ENCODE measurements around the gene LY6G6D.

Gene LY6G6D

GRCh38 chr6:31765910-31766794 is 51.0 kb downstream of the LY6G6D start:
- H3K36me3 ChIP-seq (ENCODE audit: control insufficient read depth, insufficient read depth, low read length) = no peaks in the 10 kb centered on the region
- peak overlapping the region; percentile 36 for H3K9ac ChIP-seq (ENCODE audit: low read length)
- no peaks in the 10 kb centered on the region for H3K27me3 ChIP-seq (ENCODE audit: control insufficient read depth, insufficient read depth, low read length)
- no peak overlapping the region for H3K4me3 ChIP-seq (ENCODE audit: low read length)
- H3K9me3 ChIP-seq (ENCODE audit: control insufficient read depth, low read length) = no peaks in the 10 kb centered on the region
- H3K4me1 ChIP-seq (ENCODE audit: control insufficient read depth, insufficient read depth, low read length) = peaks cover 13% of the 10 kb centered on the region

GRCh38 chr6:31767096-31767645 is 52.0 kb downstream of the LY6G6D start:
- H3K27me3 ChIP-seq (ENCODE audit: control insufficient read depth, insufficient read depth, low read length) = no peaks in the 10 kb centered on the region
- H3K9ac ChIP-seq (ENCODE audit: low read length) = no peak overlapping the region
- no peaks in the 10 kb centered on the region for H3K36me3 ChIP-seq (ENCODE audit: control insufficient read depth, insufficient read depth, low read length)
- H3K9me3 ChIP-seq (ENCODE audit: control insufficient read depth, low read length) = no peaks in the 10 kb centered on the region
- H3K4me1 ChIP-seq (ENCODE audit: control insufficient read depth, insufficient read depth, low read length) = peaks cover 7% of the 10 kb centered on the region
- no peak overlapping the region for H3K4me3 ChIP-seq (ENCODE audit: low read length)

Measured in mucosa of stomach (tissue), 1 donor.